ENCODE measurements around the gene GAB1. TPM values are rescaled to one million over a fixed set of nuclear protein-coding genes. Genes with fewer than 3 reads are reported as not detected.
A peak's percentile ranks its signal among the peaks of the same experiment; 100 is the strongest.

Gene GAB1
- total RNA-seq, 1 donor from 2014 or later: 31.0 TPM

- Histone ChIP-seq H3K9me3 (no peaks in the 10 kb centered on the region), H3K4me1 (peaks cover 0 to 9% of the 10 kb centered on the region in 2 donors), H3K27me3 (no peaks in the 10 kb centered on the region), H3K27ac (no peak overlapping the region), H3K36me3 (no peaks in the 10 kb centered on the region), H3K4me3 (no peak overlapping the region)
- intact Hi-C loops (cut with DNase I): no loop called here
- TF ChIP-seq CTCF (IDR thresholded peaks at IDR 0.05): no peak
- DNase-seq (ENCODE audit: low spot score in 2 of 2): no peak
These were observed 22.7 kb upstream of the GAB1 start for GRCh38 chr4:143313996-143314395.

- no peak for DNase-seq (ENCODE audit: low spot score in 2 of 2)
- no peak overlapping the region for H3K27ac ChIP-seq
- TF ChIP-seq CTCF (IDR thresholded peaks at IDR 0.05): no peak
- peaks cover 0 to 2% of the 10 kb centered on the region in 2 donors for H3K4me1 ChIP-seq
- no peaks in the 10 kb centered on the region for H3K36me3 ChIP-seq
- intact Hi-C loops (cut with DNase I): no loop called here
- no peak overlapping the region for H3K4me3 ChIP-seq
- H3K27me3 ChIP-seq: no peaks in the 10 kb centered on the region
- H3K9me3 ChIP-seq: no peaks in the 10 kb centered on the region
These were observed 16.6 kb upstream of the GAB1 start for GRCh38 chr4:143320113-143320512.

- intact Hi-C loops (cut with DNase I): no loop called here
- DNase-seq (ENCODE audit: low spot score in 2 of 2): no peak
- Histone ChIP-seq H3K4me3 (no peak overlapping the region), H3K27ac (no peak overlapping the region), H3K27me3 (no peaks in the 10 kb centered on the region), H3K9me3 (no peaks in the 10 kb centered on the region), H3K36me3 (no peaks in the 10 kb centered on the region), H3K4me1 (no peaks in the 10 kb centered on the region)
- TF ChIP-seq CTCF (IDR thresholded peaks at IDR 0.05): no peak
These were observed 9.9 kb upstream of the GAB1 start for GRCh38 chr4:143326735-143327134.

GRCh38 chr4:143329985-143330384, 6.7 kb upstream of the GAB1 start:
- DNase-seq (ENCODE audit: low spot score in 2 of 2): no peak
- Histone ChIP-seq H3K36me3 (no peaks in the 10 kb centered on the region), H3K4me3 (no peak overlapping the region), H3K4me1 (no peaks in the 10 kb centered on the region), H3K27ac (no peak overlapping the region), H3K27me3 (no peaks in the 10 kb centered on the region), H3K9me3 (no peaks in the 10 kb centered on the region)
- TF ChIP-seq CTCF (IDR thresholded peaks at IDR 0.05): no peak
- intact Hi-C loops (cut with DNase I): no loop called here

- Histone ChIP-seq H3K27ac (peak overlapping the region; percentile 93 to 98), H3K4me3 (peak overlapping the region; percentile 82 to 93), H3K27me3 (no peaks in the 10 kb centered on the region), H3K36me3 (no peaks in the 10 kb centered on the region), H3K9me3 (no peaks in the 10 kb centered on the region), H3K4me1 (peaks cover 0 to 5% of the 10 kb centered on the region in 2 donors)
- intact Hi-C loops (cut with DNase I): loop anchor here (2.0 to 5.0 kb wide), 5 partner anchors 25 to 129 kb away; no protein-coding TSS in a partner anchor
- TF ChIP-seq CTCF (IDR thresholded peaks at IDR 0.05): no peak
- DNase-seq (ENCODE audit: low spot score in 2 of 2): peak; percentile 64 to 92
These were observed 496 bp upstream of the GAB1 start for GRCh38 chr4:143335979-143336780.

All from ascending aorta (tissue), 2 donors.